NCI-H446 treated with DMSO at 0.1 percent for 48 hours (cell line): Measurements from ENCODE around the gene SH3RF2.
A peak's percentile ranks its signal among the peaks of the same experiment; 100 is the strongest.
"Not testable (repeated sequence)": the region's sequence is repeated elsewhere in the genome, so short reads cannot be mapped to it uniquely, and the experiment has no call there.

Experiments
- DNase-seq: peaks from one replicate; lab custom pipeline; 2025; lab: John Stamatoyannopoulos, UW

The SH3RF2 gene

GRCh38 chr5:145980259-145980658, 43.9 kb downstream of the SH3RF2 start:
- no peak for DNase-seq

- DNase-seq: no peak
These were observed 44.3 kb downstream of the SH3RF2 start for GRCh38 chr5:145980718-145981117.

- peak; percentile 55 for DNase-seq
These were observed 45.5 kb downstream of the SH3RF2 start for GRCh38 chr5:145981589-145982571.

- peak; percentile 64 for DNase-seq
These were observed 46.4 kb downstream of the SH3RF2 start for GRCh38 chr5:145982572-145983318.

GRCh38 chr5:145983446-145983845, 47.1 kb downstream of the SH3RF2 start:
- DNase-seq: peak; percentile 89

GRCh38 chr5:145984072-145984471, 47.7 kb downstream of the SH3RF2 start:
- no peak for DNase-seq

- DNase-seq: no peak
These were observed 51.5 kb downstream of the SH3RF2 start for GRCh38 chr5:145987856-145988255.

GRCh38 chr5:145988993-145989392, 52.6 kb downstream of the SH3RF2 start:
- no peak for DNase-seq

- DNase-seq: no peak
These were observed 53.0 kb downstream of the SH3RF2 start for GRCh38 chr5:145989428-145989827.

- DNase-seq: no peak
These were observed 53.8 kb downstream of the SH3RF2 start for GRCh38 chr5:145990170-145990569.

- DNase-seq: no peak
These were observed 54.7 kb downstream of the SH3RF2 start for GRCh38 chr5:145991044-145991575.

- not testable (repeated sequence) for DNase-seq
These were observed 57.2 kb downstream of the SH3RF2 start for GRCh38 chr5:145993538-145993937.

GRCh38 chr5:145996135-145996534, 59.8 kb downstream of the SH3RF2 start:
- DNase-seq: no peak

- no peak for DNase-seq
These were observed 62.8 kb downstream of the SH3RF2 start for GRCh38 chr5:145999208-145999607.

GRCh38 chr5:146000072-146000471, 63.7 kb downstream of the SH3RF2 start:
- no peak for DNase-seq

- no peak for DNase-seq
These were observed 65.3 kb downstream of the SH3RF2 start for GRCh38 chr5:146001544-146002190.

- no peak for DNase-seq
These were observed 66.1 kb downstream of the SH3RF2 start for GRCh38 chr5:146002491-146002890.

GRCh38 chr5:146003852-146004251, 67.5 kb downstream of the SH3RF2 start:
- no peak for DNase-seq

GRCh38 chr5:146005264-146005663, 68.9 kb downstream of the SH3RF2 start:
- no peak for DNase-seq

- DNase-seq: no peak
These were observed 69.3 kb downstream of the SH3RF2 start for GRCh38 chr5:146005723-146006122.

GRCh38 chr5:146006470-146007190, 70.3 kb downstream of the SH3RF2 start:
- DNase-seq: no peak
